OCI-LY7 (cell line): ENCODE data around the gene ISCU. TPM values are rescaled to one million over a fixed set of nuclear protein-coding genes. Genes with fewer than 3 reads are reported as not detected.

Experiments
- BruUV-seq: library from RNA; stranded (reverse); fragments of 400-500 nt; replicated peaks from 2 replicates; lab custom pipeline; 2021; lab: Mats Ljungman, UMichigan
- CTCF ChIA-PET: fragments of 300-600 bp; sonication (Branson Sonifier 250); formaldehyde crosslinking; loops from one replicate; lab custom pipeline; 2022; ENCODE audit warnings: antibody characterized with exemption; ENCODE audit not compliant: unreplicated experiment; lab: Charles Lee
- POLR2A ChIA-PET: fragments of 300-600 bp; sonication (Branson Sonifier 250); formaldehyde crosslinking; loops from one replicate; lab custom pipeline; 2022; ENCODE audit warnings: antibody characterized with exemption; lab: Charles Lee
- DNase-seq: peaks from one replicate; pipeline ENCODE4 v3.0.0-alpha.2; 2015; ENCODE audit warnings: low spot score
- H2AFZ ChIP-seq: fragments of 200-600 bp; sonication (generic), shearing (Covaris generic); 2 replicates; pipeline ENCODE4 v1.6.1; 2014; ENCODE audit warnings: mild to moderate bottlenecking, antibody characterized with exemption, low read length, moderate library complexity
- H3K27ac ChIP-seq: fragments of 200-600 bp; sonication (generic); 2 replicates; pipeline ENCODE4 v1.5.1; 2014; ENCODE audit warnings: mixed run types, low read depth, mild to moderate bottlenecking, moderate library complexity, low read length, inconsistent platforms; ENCODE audit not compliant: poor library complexity, severe bottlenecking
- H3K36me3 ChIP-seq: fragments of 200-600 bp; sonication (generic); 2 replicates; pipeline ENCODE4 v1.6.1; 2014; ENCODE audit warnings: mild to moderate bottlenecking, antibody characterized with exemption, low read length, moderate library complexity, mixed read lengths; ENCODE audit not compliant: insufficient read depth
- H3K4me1 ChIP-seq: fragments of 200-600 bp; sonication (generic); 2 replicates; pipeline ENCODE4 v1.5.1; 2014; ENCODE audit warnings: mild to moderate bottlenecking, low read length; ENCODE audit not compliant: insufficient read depth, poor library complexity, severe bottlenecking
- H3K4me2 ChIP-seq: fragments of 200-600 bp; sonication (generic); 2 replicates; pipeline ENCODE4 v1.6.1; 2014; ENCODE audit warnings: mild to moderate bottlenecking, low read length
- H3K4me3 ChIP-seq: fragments of 200-600 bp; sonication (generic); 2 replicates; pipeline ENCODE4 v1.5.1; 2014; ENCODE audit warnings: mild to moderate bottlenecking, low read depth, low read length; ENCODE audit not compliant: poor library complexity, severe bottlenecking
- H3K79me2 ChIP-seq: fragments of 200-600 bp; sonication (generic); 2 replicates; pipeline ENCODE4 v1.6.1; 2016; ENCODE audit warnings: low read depth, mild to moderate bottlenecking, low read length, moderate library complexity, mixed read lengths; ENCODE audit not compliant: insufficient read depth
- H3K9me2 ChIP-seq: fragments of 200-600 bp; sonication (generic); 2 replicates; pipeline ENCODE4 v1.6.1; 2016; ENCODE audit warnings: mild to moderate bottlenecking, low read length, mixed read lengths; ENCODE audit not compliant: insufficient read depth
- H3K9me3 ChIP-seq: fragments of 200-600 bp; sonication (generic); 2 replicates; pipeline ENCODE4 v1.6.1; 2014; ENCODE audit warnings: mild to moderate bottlenecking, mixed run types, low read length, mixed read lengths
- H4K20me1 ChIP-seq: fragments of 200-600 bp; sonication (generic); 2 replicates; pipeline ENCODE4 v1.6.1; 2014; ENCODE audit warnings: mild to moderate bottlenecking, antibody characterized with exemption, low read length, moderate library complexity, mixed read lengths; ENCODE audit not compliant: insufficient read depth
- CTCF ChIP-seq: fragments of 200-600 bp; sonication (generic); conservative IDR thresholded peaks from 2 replicates; pipeline ENCODE4 v1.5.1; 2014; ENCODE audit warnings: mild to moderate bottlenecking, antibody characterized with exemption, low read length, moderate library complexity, mixed read lengths
- EZH2phosphoT487 ChIP-seq: fragments of 200-600 bp; sonication (generic); IDR thresholded peaks from 2 replicates; pipeline ENCODE4 v1.6.1; 2018; ENCODE audit warnings: low read depth, borderline replicate concordance, mild to moderate bottlenecking, mixed run types, antibody characterized with exemption, low read length, moderate library complexity, mixed read lengths
- intact Hi-C: fragments of 100-400 bp; cut with micrococcal nuclease; formaldehyde crosslinking; loops from one replicate; pipeline ENCODE4 v1.10.0; 2022; ENCODE audit not compliant: unreplicated experiment
- total RNA-seq, 2 experiments: library from RNA; depleted of rRNA in 1 of 2; stranded (reverse); fragments of >200 nt in 1 of 2; shearing (Covaris generic) in 1 of 2; gene quantifications; 2 replicates each; pipeline ENCODE4 v1.2.3, GENCODE V29; 2014 to 2022

ISCU gene
- total RNA-seq, 2 experiments from 2014 or later: 123 to 146 TPM

- ChIA-PET POLR2A (interaction anchor here (0.5 to 15.0 kb wide), 7 partner anchors 16 to 166 kb away, joined by 3 to 309 read pairs (median 3); partner anchors contain the start of gene SELPLG), CTCF (interaction anchor here (0.8 kb wide), 1 partner anchor 53 kb away, joined by 5 read pairs; no protein-coding TSS in a partner anchor)
- TF ChIP-seq CTCF: no peak
- TF ChIP-seq EZH2phosphoT487: no peak
- intact Hi-C loops: loop anchor here (5.0 kb wide), 2 partner anchors 293 to 498 kb away; partner anchors contain the start of gene SSH1
- peaks cover 5% of the 10 kb centered on the region; the same call in 1 of the 2 replicates for H4K20me1 ChIP-seq
- no peaks in the 10 kb centered on the region for H3K9me3 ChIP-seq
- H3K79me2 ChIP-seq: peaks cover 46% of the 10 kb centered on the region
- no TSS peak for BruUV-seq
- peak overlapping the region; percentile 83 for H3K4me2 ChIP-seq
- H2AFZ ChIP-seq: no peak overlapping the region
- DNase-seq: no peak
- H3K4me1 ChIP-seq: peaks cover 61% of the 10 kb centered on the region
- no peaks in the 10 kb centered on the region for H3K9me2 ChIP-seq
- H3K4me3 ChIP-seq: no peak overlapping the region
- H3K36me3 ChIP-seq: peaks cover 52% of the 10 kb centered on the region
- peak overlapping the region; percentile 93 for H3K27ac ChIP-seq
These were observed 2.3 kb downstream of the ISCU start for GRCh38 chr12:108564724-108565123.

- BruUV-seq: no TSS peak
- Histone ChIP-seq H3K79me2 (peaks cover 41% of the 10 kb centered on the region), H2AFZ (no peak overlapping the region), H3K4me1 (peaks cover 65% of the 10 kb centered on the region), H4K20me1 (peaks cover 2% of the 10 kb centered on the region; the same call in 1 of the 2 replicates), H3K4me3 (no peak overlapping the region), H3K9me3 (no peaks in the 10 kb centered on the region), H3K9me2 (no peaks in the 10 kb centered on the region), H3K36me3 (peaks cover 56% of the 10 kb centered on the region), H3K27ac (peak overlapping the region; percentile 93), H3K4me2 (peak overlapping the region; percentile 83)
- DNase-seq: no peak
- POLR2A ChIA-PET: interaction anchor here (0.5 to 15.0 kb wide), 8 partner anchors 16 to 165 kb away, joined by 3 to 309 read pairs (median 7); partner anchors contain the start of gene SELPLG
- intact Hi-C loops: no loop called here
- CTCF ChIA-PET: interaction anchor here (0.8 to 1.0 kb wide), 2 partner anchors 53 kb away, joined by 5 to 6 read pairs; no protein-coding TSS in a partner anchor
- TF ChIP-seq EZH2phosphoT487: no peak
- TF ChIP-seq CTCF: no peak
These were observed 2.8 kb downstream of the ISCU start for GRCh38 chr12:108565146-108565545.

- TF ChIP-seq CTCF: no peak
- TF ChIP-seq EZH2phosphoT487: no peak
- BruUV-seq: no TSS peak
- Histone ChIP-seq H2AFZ (no peak overlapping the region), H3K9me2 (no peaks in the 10 kb centered on the region), H3K27ac (peak overlapping the region; percentile 93), H3K4me3 (peak overlapping the region; percentile 11), H3K9me3 (no peaks in the 10 kb centered on the region), H3K36me3 (peaks cover 58% of the 10 kb centered on the region), H3K4me1 (peaks cover 73% of the 10 kb centered on the region), H4K20me1 (no peaks in the 10 kb centered on the region), H3K79me2 (peaks cover 33% of the 10 kb centered on the region), H3K4me2 (peak overlapping the region; percentile 83)
- POLR2A ChIA-PET: interaction anchor here (0.6 to 15.0 kb wide), 8 partner anchors 9 to 191 kb away, joined by 3 to 309 read pairs (median 5); partner anchors contain the start of gene SELPLG
- peak; percentile 83 for DNase-seq
- intact Hi-C loops: no loop called here
- CTCF ChIA-PET: interaction anchor here (0.8 to 1.0 kb wide), 3 partner anchors 52 to 87 kb away, joined by 3 to 6 read pairs (median 3); no protein-coding TSS in a partner anchor
These were observed 3.6 kb downstream of the ISCU start for GRCh38 chr12:108565976-108566375.
